Activated CD4-positive, alpha-beta T cell treated with anti-CD3 and anti-CD28 coated beads for 1 hour (primary cell): ENCODE measurements around the gene AXIN2.

Source experiments
- DNase-seq: peaks from one replicate; pipeline ENCODE4 v3.0.0-alpha.2; 2020

The AXIN2 gene

GRCh38 chr17:65553646-65554552 lies 7.5 kb downstream of the AXIN2 start:
- no peak for DNase-seq

GRCh38 chr17:65553009-65553645 lies 8.3 kb downstream of the AXIN2 start:
- no peak for DNase-seq

- DNase-seq = no peak
Measured at GRCh38 chr17:65552214-65552613, 9.2 kb downstream of the AXIN2 start.

GRCh38 chr17:65551267-65552040 lies 10.0 kb downstream of the AXIN2 start:
- DNase-seq = no peak

- DNase-seq = no peak
Measured at GRCh38 chr17:65550758-65551157, 10.7 kb downstream of the AXIN2 start.

GRCh38 chr17:65550075-65550662 lies 11.3 kb downstream of the AXIN2 start:
- DNase-seq = no peak

- DNase-seq = no peak
Measured at GRCh38 chr17:65548269-65548969, 13.0 kb downstream of the AXIN2 start.

- no peak for DNase-seq
Measured at GRCh38 chr17:65547253-65547670, 14.2 kb downstream of the AXIN2 start.

- DNase-seq = no peak
Measured at GRCh38 chr17:65546579-65546978, 14.9 kb downstream of the AXIN2 start.

- no peak for DNase-seq
Measured at GRCh38 chr17:65545705-65546523, 15.5 kb downstream of the AXIN2 start.

- no peak for DNase-seq
Measured at GRCh38 chr17:65544672-65545071, 16.8 kb downstream of the AXIN2 start.

GRCh38 chr17:65542610-65543009 lies 18.8 kb downstream of the AXIN2 start:
- no peak for DNase-seq

- DNase-seq = no peak
Measured at GRCh38 chr17:65542067-65542466, 19.4 kb downstream of the AXIN2 start.

- no peak for DNase-seq
Measured at GRCh38 chr17:65541453-65541852, 20.0 kb downstream of the AXIN2 start.

- DNase-seq = no peak
Measured at GRCh38 chr17:65539630-65540266, 21.7 kb downstream of the AXIN2 start.

GRCh38 chr17:65538675-65539529 lies 22.5 kb downstream of the AXIN2 start:
- DNase-seq = no peak

- DNase-seq = peak; percentile 64
Measured at GRCh38 chr17:65537845-65538674, 23.4 kb downstream of the AXIN2 start.

- no peak for DNase-seq
Measured at GRCh38 chr17:65537343-65537844, 24.1 kb downstream of the AXIN2 start.
